B cell (primary cell): ENCODE data around the gene PHTF2. TPM values are rescaled to one million over a fixed set of nuclear protein-coding genes. Genes with fewer than 3 reads are reported as not detected.

Experiments
- ATAC-seq: fragments of 200-7000 bp; cut with Tn5 transposase; one replicate; pipeline ENCODE4 v1.10.0; 2021; ENCODE audit warnings: low read depth, mild to moderate bottlenecking, moderate number of reproducible peaks, moderate library complexity
- CTCF ChIA-PET: fragments of 350-600 bp; sonication (Branson Sonifier 250); formaldehyde crosslinking; loops from one replicate; lab custom pipeline; 2021; ENCODE audit warnings: antibody characterized with exemption, inconsistent platforms; lab: Charles Lee
- POLR2A ChIA-PET: fragments of 350-600 bp; sonication (Branson Sonifier 250); formaldehyde crosslinking; loops from one replicate; lab custom pipeline; 2021; ENCODE audit warnings: antibody characterized with exemption; lab: Charles Lee
- DNase-seq: peaks from one replicate; pipeline ENCODE4 v3.0.0; 2013
- H2AFZ ChIP-seq: 2 replicates; pipeline ENCODE4 v1.6.1; 2012; ENCODE audit warnings: mild to moderate bottlenecking, low read depth, low read length; ENCODE audit not compliant: insufficient read depth, poor library complexity, severe bottlenecking
- H3K27ac ChIP-seq, 2 donors: 1 replicate in 1 of 2; 2 replicates in 1 of 2; pipeline ENCODE4 v1.5.1; 2012 to 2013; ENCODE audit warnings: low read length in 2 of 2, mild to moderate bottlenecking in 2 of 2, moderate library complexity in 1 of 2
- H3K27me3 ChIP-seq, 4 experiments: fragments of 200-600 bp in 1 of 4; sonication (generic) in 1 of 4; replicated peaks in 1 of 4; 1 replicate in 2 of 4; 2 replicates in 2 of 4; pipeline versions ENCODE4 v1.6.1 to v1.7.0; 2013 to 2016; ENCODE audit warnings: low read length in 3 of 4, mild to moderate bottlenecking in 2 of 4, mixed read lengths in 1 of 4, moderate library complexity in 1 of 4; ENCODE audit not compliant: insufficient read depth in 4 of 4, control insufficient read depth in 3 of 4; ENCODE audit errors: control extremely low read depth in 1 of 4
- H3K36me3 ChIP-seq, 2 experiments: replicated peaks in 1 of 2; 1 replicate in 1 of 2; 2 replicates in 1 of 2; pipeline versions ENCODE4 v1.6.1 to v1.7.1; 2013; ENCODE audit warnings: low read length in 1 of 2; ENCODE audit not compliant: insufficient read depth in 2 of 2, control insufficient read depth in 1 of 2; ENCODE audit errors: control extremely low read depth in 1 of 2, extremely low read depth in 1 of 2
- H3K4me1 ChIP-seq, 2 donors: fragments of 200-600 bp in 1 of 2; sonication (generic) in 1 of 2; 1 replicate in 1 of 2; 2 replicates in 1 of 2; pipeline versions ENCODE4 v1.5.1 to v1.6.1; 2013 to 2017; ENCODE audit warnings: low read length in 2 of 2; ENCODE audit not compliant: control insufficient read depth in 2 of 2, insufficient read depth in 2 of 2
- H3K4me2 ChIP-seq: replicated peaks from 2 replicates; pipeline ENCODE3; 2012; ENCODE audit warnings: mild to moderate bottlenecking, low read depth, low read length; ENCODE audit not compliant: poor library complexity, severe bottlenecking
- H3K4me3 ChIP-seq, 5 experiments: fragments of 200-600 bp in 1 of 5; sonication (generic) in 1 of 5; 1 replicate in 3 of 5; 2 replicates in 2 of 5; pipeline versions ENCODE4 v1.5.1 to v1.7.0; 2011 to 2016; ENCODE audit warnings: low read length in 4 of 5, mild to moderate bottlenecking in 4 of 5, low read depth in 2 of 5, control low read depth in 1 of 5, moderate library complexity in 1 of 5; ENCODE audit not compliant: insufficient read depth in 1 of 5; ENCODE audit errors: control extremely low read depth in 1 of 5, extremely low read depth in 1 of 5
- H3K79me2 ChIP-seq: fragments of 200-600 bp; sonication (generic); one replicate; pipeline ENCODE4 v1.6.0; 2016; ENCODE audit warnings: low read length; ENCODE audit not compliant: control insufficient read depth, insufficient read depth
- H3K9ac ChIP-seq: fragments of 200-600 bp; sonication (generic); 2 replicates; pipeline ENCODE4 v1.6.1; 2017; ENCODE audit warnings: mild to moderate bottlenecking, low read length, moderate library complexity
- H3K9me3 ChIP-seq, 3 donors: one replicate each; pipeline versions ENCODE4 v1.6.1 to v1.7.1; 2013; ENCODE audit warnings: low read length in 2 of 3; ENCODE audit not compliant: control insufficient read depth in 2 of 3, insufficient read depth in 1 of 3; ENCODE audit errors: control extremely low read depth in 1 of 3
- H4K20me1 ChIP-seq: 2 replicates; pipeline ENCODE4 v1.6.0; 2012; ENCODE audit warnings: mild to moderate bottlenecking, low read length; ENCODE audit not compliant: insufficient read depth, control insufficient read depth, poor library complexity, severe bottlenecking
- H3K27ac Mint-ChIP-seq: one replicate; pipeline ENCODE4 v1.8.0; 2021; ENCODE audit warnings: mixed read lengths
- H3K27me3 Mint-ChIP-seq: one replicate; pipeline ENCODE4 v1.8.0; 2021; ENCODE audit warnings: mixed read lengths
- H3K4me1 Mint-ChIP-seq: one replicate; pipeline ENCODE4 v1.8.0; 2021; ENCODE audit warnings: mixed read lengths
- H3K4me3 Mint-ChIP-seq: one replicate; pipeline ENCODE4 v1.8.0; 2021; ENCODE audit warnings: mixed read lengths
- H3K9me3 Mint-ChIP-seq: one replicate; pipeline ENCODE4 v1.8.0; 2022; ENCODE audit warnings: mixed read lengths; ENCODE audit not compliant: insufficient read depth
- CTCF ChIP-seq: fragments of 200-600 bp; IDR thresholded peaks from one replicate; pipeline ENCODE4 v1.8.0; 2022; ENCODE audit warnings: antibody characterized with exemption, mild to moderate bottlenecking
- EZH2 ChIP-seq: IDR thresholded peaks from 2 replicates; pipeline ENCODE4 v1.6.1; 2012; ENCODE audit warnings: borderline replicate concordance, low read depth, mild to moderate bottlenecking, moderate library complexity, low read length; ENCODE audit not compliant: insufficient read depth, poor library complexity, severe bottlenecking
- WGBS: methylation state at CpG from one replicate; pipeline ENCODE4 v1.1.5; 2013; ENCODE audit warnings: missing lambda C conversion rate; ENCODE audit not compliant: insufficient coverage; 5-methylcytosine and 5-hydroxymethylcytosine counted together
- intact Hi-C: fragments of 100-400 bp; cut with micrococcal nuclease; formaldehyde crosslinking; loops from one replicate; pipeline ENCODE4 v1.10.0; 2022
- polyA plus RNA-seq: library from polyadenylated mRNA; depleted of rRNA; stranded (reverse); fragments of >200 nt; gene quantifications from 2 replicates; pipeline ENCODE4 v1.2.3, GENCODE V29; 2012
- total RNA-seq, 2 donors: library from RNA; stranded (reverse); fragments of 120-200 nt in 1 of 2; gene quantifications; 1 replicate in 1 of 2; 2 replicates in 1 of 2; pipeline versions ENCODE4 v1.2.3 to v1.2.4, GENCODE V29; 2013 to 2022

PHTF2 gene
- total and polyA plus RNA-seq, 2 donors (not counting 1 experiment from before 2014, with no cell fraction given): 35.3 to 44.8 TPM

GRCh38 chr7:77982926-77983550, 184.5 kb downstream of the PHTF2 start:
- H3K4me3 ChIP-seq: no peak overlapping the region
- H3K4me1 ChIP-seq: no peaks in the 10 kb centered on the region
- ChIA-PET CTCF (no interaction called here), POLR2A (no interaction called here)
- Mint-ChIP-seq H3K4me1 (no peaks in the 10 kb centered on the region), H3K27ac (no peak overlapping the region), H3K27me3 (peaks cover 5% of the 10 kb centered on the region), H3K9me3 (no peaks in the 10 kb centered on the region), H3K4me3 (no peak overlapping the region)
- no peaks in the 10 kb centered on the region for H3K27me3 ChIP-seq
- H3K9me3 ChIP-seq: no peaks in the 10 kb centered on the region
- 59% methylated on average over 3 of the region's 5 CpGs for WGBS
- DNase-seq (no peak), ATAC-seq (no peak)
- no peaks in the 10 kb centered on the region for H3K36me3 ChIP-seq
- no peak overlapping the region for H2AFZ ChIP-seq
- H3K79me2 ChIP-seq: no peaks in the 10 kb centered on the region
- H4K20me1 ChIP-seq: no peaks in the 10 kb centered on the region
- no peak overlapping the region for H3K9ac ChIP-seq
- intact Hi-C loops: no loop called here
- H3K4me2 ChIP-seq: no peak overlapping the region
- TF ChIP-seq CTCF: no peak
- TF ChIP-seq EZH2: no peak
- H3K27ac ChIP-seq: no peak overlapping the region

DNA sequence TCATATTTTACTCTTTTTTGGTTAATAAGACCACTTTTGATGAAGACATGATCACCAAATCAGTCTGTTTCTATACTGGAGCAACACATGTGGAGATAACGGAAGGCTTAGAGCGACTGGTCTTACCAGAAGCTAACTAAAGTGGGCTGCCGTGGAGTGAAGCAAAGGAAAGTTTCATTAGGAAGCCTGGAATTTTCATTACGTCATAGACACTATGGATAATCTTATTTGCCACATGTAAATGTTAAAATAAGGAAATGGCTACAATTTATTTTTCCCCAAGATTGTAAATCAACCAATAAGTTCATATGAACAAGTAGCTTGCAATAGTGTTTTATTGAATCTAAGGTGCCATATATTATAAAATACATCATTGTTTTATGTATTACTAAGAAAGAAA, 185.4 kb downstream of the PHTF2 start:
- 100% methylated on average over 1 of the region's 4 CpGs for WGBS
- Mint-ChIP-seq H3K4me1 (no peaks in the 10 kb centered on the region), H3K9me3 (no peaks in the 10 kb centered on the region), H3K27me3 (peaks cover 7% of the 10 kb centered on the region), H3K4me3 (no peak overlapping the region), H3K27ac (no peak overlapping the region)
- Histone ChIP-seq H3K79me2 (no peaks in the 10 kb centered on the region), H3K36me3 (no peaks in the 10 kb centered on the region), H3K27ac (no peak overlapping the region), H3K4me3 (no peak overlapping the region), H3K27me3 (no peaks in the 10 kb centered on the region), H3K9me3 (no peaks in the 10 kb centered on the region), H3K4me1 (no peaks in the 10 kb centered on the region), H4K20me1 (no peaks in the 10 kb centered on the region), H2AFZ (no peak overlapping the region), H3K4me2 (no peak overlapping the region), H3K9ac (no peak overlapping the region)
- ATAC-seq: no peak
- TF ChIP-seq EZH2 (no peak), CTCF (no peak)
- DNase-seq: no peak
- ChIA-PET POLR2A (interaction anchor here (0.7 kb wide), 1 partner anchor 52 kb away, joined by 5 read pairs; no protein-coding TSS in a partner anchor), CTCF (interaction anchor here (0.8 kb wide), 1 partner anchor 56 kb away, joined by 3 read pairs; no protein-coding TSS in a partner anchor)
- intact Hi-C loops: no loop called here
